Measurements from ENCODE around the gene ZCCHC8.
"Not testable (repeated sequence)": the region's sequence is repeated elsewhere in the genome, so short reads cannot be mapped to it uniquely, and the experiment has no call there.

ZCCHC8 gene

GRCh38 chr12:122495258-122495657 is 5.5 kb downstream of the ZCCHC8 start:
- DNase-seq, result no peak
- Mint-ChIP-seq H3K27ac (no peak overlapping the region), H3K9me3 (no peaks in the 10 kb centered on the region), H3K36me3 (ENCODE audit: low read depth) (peaks cover 51% of the 10 kb centered on the region), H3K4me3 (no peak overlapping the region), H3K4me1 (peaks cover 15% of the 10 kb centered on the region), H3K27me3 (ENCODE audit: low read depth, poor library complexity) (no peaks in the 10 kb centered on the region)
- no peak for TF ChIP-seq CTCF (IDR thresholded peaks at IDR 0.05)

- not testable (repeated sequence) for H3K4me1 Mint-ChIP-seq; H3K4me3 Mint-ChIP-seq; H3K9me3 Mint-ChIP-seq; H3K27ac Mint-ChIP-seq; H3K27me3 Mint-ChIP-seq (ENCODE audit: low read depth, poor library complexity); DNase-seq
- H3K36me3 Mint-ChIP-seq (ENCODE audit: low read depth), result peaks cover 55% of the 10 kb centered on the region
Measured at GRCh38 chr12:122493222-122493621, 7.5 kb downstream of the ZCCHC8 start.

GRCh38 chr12:122491991-122492390 is 8.7 kb downstream of the ZCCHC8 start:
- no peak for DNase-seq
- Mint-ChIP-seq H3K27ac (no peak overlapping the region), H3K36me3 (ENCODE audit: low read depth) (peaks cover 60% of the 10 kb centered on the region), H3K27me3 (ENCODE audit: low read depth, poor library complexity) (no peaks in the 10 kb centered on the region), H3K4me1 (no peaks in the 10 kb centered on the region), H3K4me3 (no peak overlapping the region), H3K9me3 (no peaks in the 10 kb centered on the region)
- TF ChIP-seq CTCF (IDR thresholded peaks at IDR 0.05), result no peak

- no peak for TF ChIP-seq CTCF (IDR thresholded peaks at IDR 0.05)
- H3K4me3 Mint-ChIP-seq, result no peak overlapping the region
- H3K4me1 Mint-ChIP-seq, result no peaks in the 10 kb centered on the region
- H3K36me3 Mint-ChIP-seq (ENCODE audit: low read depth), result peaks cover 72% of the 10 kb centered on the region
- no peak for DNase-seq
- H3K9me3 Mint-ChIP-seq, result no peaks in the 10 kb centered on the region
- H3K27ac Mint-ChIP-seq, result no peak overlapping the region
- no peaks in the 10 kb centered on the region for H3K27me3 Mint-ChIP-seq (ENCODE audit: low read depth, poor library complexity)
Measured at GRCh38 chr12:122489038-122489437, 11.7 kb downstream of the ZCCHC8 start.

- DNase-seq; H3K27me3 Mint-ChIP-seq (ENCODE audit: low read depth, poor library complexity); H3K9me3 Mint-ChIP-seq; H3K4me3 Mint-ChIP-seq; H3K4me1 Mint-ChIP-seq; H3K27ac Mint-ChIP-seq: not testable (repeated sequence)
- peaks cover 79% of the 10 kb centered on the region for H3K36me3 Mint-ChIP-seq (ENCODE audit: low read depth)
Measured at GRCh38 chr12:122487807-122488206, 12.9 kb downstream of the ZCCHC8 start.

- no peak for DNase-seq
- H3K4me1 Mint-ChIP-seq, result no peaks in the 10 kb centered on the region
- H3K27ac Mint-ChIP-seq, result no peak overlapping the region
- H3K9me3 Mint-ChIP-seq, result no peaks in the 10 kb centered on the region
- H3K27me3 Mint-ChIP-seq (ENCODE audit: low read depth, poor library complexity), result no peaks in the 10 kb centered on the region
- peaks cover 73% of the 10 kb centered on the region for H3K36me3 Mint-ChIP-seq (ENCODE audit: low read depth)
- no peak overlapping the region for H3K4me3 Mint-ChIP-seq
- no peak for TF ChIP-seq CTCF (IDR thresholded peaks at IDR 0.05)
Measured at GRCh38 chr12:122486805-122487426, 13.8 kb downstream of the ZCCHC8 start.

- not testable (repeated sequence) for H3K4me1 Mint-ChIP-seq; H3K4me3 Mint-ChIP-seq; H3K9me3 Mint-ChIP-seq; H3K27me3 Mint-ChIP-seq (ENCODE audit: low read depth, poor library complexity); H3K27ac Mint-ChIP-seq; DNase-seq
- H3K36me3 Mint-ChIP-seq (ENCODE audit: low read depth), result peaks cover 75% of the 10 kb centered on the region
Measured at GRCh38 chr12:122486360-122486759, 14.4 kb downstream of the ZCCHC8 start.

- not testable (repeated sequence) for H3K4me1 Mint-ChIP-seq; DNase-seq; H3K27me3 Mint-ChIP-seq (ENCODE audit: low read depth, poor library complexity); H3K4me3 Mint-ChIP-seq; H3K9me3 Mint-ChIP-seq; H3K27ac Mint-ChIP-seq
- H3K36me3 Mint-ChIP-seq (ENCODE audit: low read depth), result peaks cover 72% of the 10 kb centered on the region
Measured at GRCh38 chr12:122484385-122484784, 16.3 kb downstream of the ZCCHC8 start.

Data from nephron progenitor cell (in vitro differentiated cells).